ENCODE data around the gene HOTAIR.
A peak's percentile ranks its signal among the peaks of the same experiment; 100 is the strongest.

HOTAIR gene

DNA sequence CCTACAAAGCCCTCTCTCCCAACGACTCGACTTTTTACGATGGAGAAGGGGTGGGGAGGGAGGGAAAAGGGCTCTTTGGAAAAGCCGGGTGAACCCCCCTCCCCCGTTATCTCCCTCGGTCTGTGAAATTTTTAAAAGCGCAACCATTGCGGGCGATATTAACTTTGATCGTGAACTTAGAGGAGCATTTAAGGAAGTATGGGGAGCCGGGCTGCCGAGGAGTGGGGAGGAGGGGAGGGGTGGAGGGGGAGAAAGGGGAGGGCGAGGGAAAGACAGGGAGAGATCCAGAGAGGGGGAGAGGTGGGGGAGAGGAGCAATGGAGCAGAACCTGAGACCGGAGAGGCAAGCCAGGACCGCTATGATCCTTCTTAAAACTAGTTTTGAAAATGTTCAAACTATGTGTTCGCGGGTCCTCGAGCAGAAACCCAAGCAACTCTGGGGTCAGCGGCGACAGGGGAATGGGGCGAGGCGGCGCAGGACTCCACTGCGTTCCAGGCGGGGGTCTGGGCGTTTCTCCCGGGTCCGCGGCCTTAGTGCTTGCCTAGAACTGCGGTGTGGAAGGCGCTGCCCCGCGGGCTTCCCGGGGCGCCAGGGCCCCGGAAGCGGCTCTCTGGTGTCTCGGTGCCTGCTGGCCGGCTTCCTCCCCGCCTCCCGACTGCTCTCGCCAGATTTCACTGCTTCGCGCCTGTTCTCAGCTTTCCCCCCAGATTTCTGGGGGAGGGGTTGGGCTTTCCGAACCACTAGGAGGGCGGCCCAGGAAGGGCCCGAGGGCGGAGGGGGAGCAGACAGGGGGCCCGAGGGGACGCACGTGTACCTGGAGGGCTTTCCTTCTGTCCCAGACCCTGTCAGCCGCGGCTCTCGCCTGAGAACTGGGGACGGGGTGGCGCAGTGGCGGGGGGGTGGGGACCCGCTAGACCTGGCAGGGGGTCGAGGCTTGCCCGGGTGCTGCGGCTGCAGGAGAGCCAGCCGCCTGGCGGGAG is at the start of gene HOTAIR:
Gene HOTAIR, minus strand, starts transcription at position 871 of the 980 bp plus-strand sequence.
- no peak within 1 kb of the TSS for H3K4me3 ChIP-seq (ENCODE audit: low read depth, low read length)

DNA sequence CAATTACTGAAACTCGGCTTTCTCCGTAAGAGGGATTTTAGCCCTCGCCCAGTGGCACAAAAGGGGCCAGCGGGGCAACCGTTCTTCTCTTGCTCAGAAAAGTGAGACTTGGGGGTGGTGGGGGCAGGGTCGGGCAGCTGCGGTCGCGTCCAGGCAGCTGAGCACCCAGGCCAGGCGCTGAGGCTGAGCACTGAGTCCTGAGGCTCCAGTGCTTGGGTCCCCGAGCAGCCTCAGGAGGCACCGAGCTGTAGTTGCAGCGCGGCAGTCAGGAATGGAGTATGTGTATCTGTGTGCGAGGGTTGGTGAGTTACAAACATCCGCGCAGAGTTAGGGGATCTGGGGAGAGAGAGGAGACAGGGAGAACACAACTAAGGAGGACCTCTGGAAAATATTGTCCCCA is 49.4 kb upstream of the HOTAIR start:
- no peak overlapping the region for H3K4me3 ChIP-seq (ENCODE audit: low read depth, low read length)

- no peak overlapping the region for H3K4me3 ChIP-seq (ENCODE audit: low read depth, low read length)
Observed at GRCh38 chr12:54022960-54023884, 48.5 kb upstream of the HOTAIR start.

DNA sequence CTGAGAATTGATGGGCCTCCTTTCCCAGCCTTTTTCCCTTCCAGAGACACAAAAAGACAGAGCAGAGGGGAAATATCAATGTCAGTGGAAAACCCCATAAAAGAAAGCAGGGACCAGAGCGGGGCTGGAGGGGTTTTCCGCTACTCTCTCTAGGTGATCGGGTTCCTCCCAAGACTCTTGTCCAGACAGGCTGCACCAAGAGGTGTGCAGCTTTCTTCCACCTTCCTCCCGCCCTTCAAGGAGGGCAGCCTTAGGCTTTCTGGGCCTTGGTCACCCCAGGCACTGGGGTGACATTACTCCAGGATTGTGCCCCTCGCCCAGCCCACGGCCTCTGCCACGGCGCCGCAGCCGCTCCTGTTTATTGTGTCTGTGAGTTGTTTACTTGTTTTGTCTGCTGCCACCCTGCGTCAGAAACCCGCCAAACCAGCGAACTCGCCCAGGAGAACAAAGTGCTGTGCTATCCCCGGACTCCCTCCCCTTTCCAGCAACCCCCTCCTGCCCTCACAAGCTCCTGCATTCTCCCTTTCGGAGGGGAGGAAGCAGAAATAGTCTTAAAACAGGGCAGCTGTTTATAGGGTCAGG is 46.8 kb upstream of the HOTAIR start:
- no peak overlapping the region for H3K4me3 ChIP-seq (ENCODE audit: low read depth, low read length)

DNA sequence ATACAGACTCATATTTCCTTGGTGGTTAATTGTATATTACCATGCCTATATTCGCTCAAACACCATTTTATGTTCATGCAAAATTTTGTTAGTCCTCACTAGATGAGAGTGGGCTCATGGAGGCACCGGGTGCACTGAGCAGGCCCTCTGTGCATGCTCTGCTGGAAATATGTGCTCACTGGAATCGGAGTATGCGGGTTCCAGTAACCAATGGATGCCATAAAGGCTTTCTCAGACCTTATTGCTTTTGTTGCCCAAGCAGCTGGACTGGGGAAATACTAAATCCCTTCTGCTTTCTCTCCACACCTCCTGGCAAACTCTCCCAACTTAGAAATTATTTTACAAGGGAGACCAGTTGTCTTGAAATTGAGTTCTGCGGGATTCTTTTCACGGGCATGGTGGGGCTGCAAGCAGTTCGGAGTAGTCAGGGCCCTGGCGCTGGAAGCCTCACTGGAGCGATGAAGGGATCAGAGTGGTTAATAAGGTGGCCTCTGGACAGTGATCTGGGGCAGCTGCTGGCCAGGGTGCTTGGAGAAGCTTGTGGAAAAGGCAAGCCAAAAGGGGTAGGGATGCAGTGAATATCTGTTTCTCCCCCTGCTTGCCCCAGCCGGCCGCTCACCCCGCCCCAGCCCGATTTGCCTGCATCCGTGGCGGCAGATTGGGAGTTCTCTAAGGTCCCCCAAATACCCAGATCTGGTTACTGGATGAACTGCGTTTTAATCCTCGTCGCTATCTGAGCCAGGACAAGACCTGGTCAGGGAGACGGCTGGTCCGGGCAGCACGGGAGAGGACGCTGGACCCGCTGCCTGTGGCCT is 46.0 kb upstream of the HOTAIR start:
- no peak overlapping the region for H3K4me3 ChIP-seq (ENCODE audit: low read depth, low read length)

DNA sequence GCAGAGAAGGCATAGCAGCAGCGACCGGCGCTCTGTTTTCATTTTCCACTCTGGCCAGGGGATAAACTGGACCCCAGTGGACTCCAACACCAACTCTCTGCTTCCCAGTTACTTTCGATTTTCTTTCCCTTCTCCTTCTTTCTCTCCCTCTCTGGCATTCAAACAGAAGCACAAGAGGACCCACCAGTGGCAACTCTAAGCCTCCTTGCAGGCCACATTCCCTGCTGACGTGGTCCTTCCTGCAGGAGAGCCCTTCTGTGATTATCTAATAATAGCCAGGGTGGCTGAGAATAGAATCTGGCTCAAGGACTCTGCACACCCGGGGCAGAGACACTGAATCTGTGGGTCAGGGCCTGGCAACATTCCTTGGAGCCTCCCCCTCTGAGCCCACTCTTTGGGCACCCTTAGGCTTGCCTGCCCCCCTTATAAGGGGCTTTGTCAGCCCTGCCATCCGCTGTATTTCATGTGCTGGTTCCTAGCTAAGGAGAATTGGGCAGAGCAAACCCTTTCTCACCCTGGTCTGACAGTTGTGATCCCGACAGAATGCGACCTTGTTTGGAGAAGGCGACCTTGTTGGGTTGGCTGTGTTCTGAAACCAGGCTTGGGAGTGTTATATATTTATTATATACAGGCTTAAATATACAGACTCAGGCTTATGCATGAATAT is 45.3 kb upstream of the HOTAIR start:
- no peak overlapping the region for H3K4me3 ChIP-seq (ENCODE audit: low read depth, low read length)

GRCh38 chr12:54019091-54019811 is 44.5 kb upstream of the HOTAIR start:
- H3K4me3 ChIP-seq (ENCODE audit: low read depth, low read length): no peak overlapping the region

- H3K4me3 ChIP-seq (ENCODE audit: low read depth, low read length): peak overlapping the region; percentile 2
Observed at GRCh38 chr12:54018468-54018984, 43.8 kb upstream of the HOTAIR start.

- H3K4me3 ChIP-seq (ENCODE audit: low read depth, low read length): peak overlapping the region; percentile 2
Observed at GRCh38 chr12:54017878-54018467, 43.2 kb upstream of the HOTAIR start.

DNA sequence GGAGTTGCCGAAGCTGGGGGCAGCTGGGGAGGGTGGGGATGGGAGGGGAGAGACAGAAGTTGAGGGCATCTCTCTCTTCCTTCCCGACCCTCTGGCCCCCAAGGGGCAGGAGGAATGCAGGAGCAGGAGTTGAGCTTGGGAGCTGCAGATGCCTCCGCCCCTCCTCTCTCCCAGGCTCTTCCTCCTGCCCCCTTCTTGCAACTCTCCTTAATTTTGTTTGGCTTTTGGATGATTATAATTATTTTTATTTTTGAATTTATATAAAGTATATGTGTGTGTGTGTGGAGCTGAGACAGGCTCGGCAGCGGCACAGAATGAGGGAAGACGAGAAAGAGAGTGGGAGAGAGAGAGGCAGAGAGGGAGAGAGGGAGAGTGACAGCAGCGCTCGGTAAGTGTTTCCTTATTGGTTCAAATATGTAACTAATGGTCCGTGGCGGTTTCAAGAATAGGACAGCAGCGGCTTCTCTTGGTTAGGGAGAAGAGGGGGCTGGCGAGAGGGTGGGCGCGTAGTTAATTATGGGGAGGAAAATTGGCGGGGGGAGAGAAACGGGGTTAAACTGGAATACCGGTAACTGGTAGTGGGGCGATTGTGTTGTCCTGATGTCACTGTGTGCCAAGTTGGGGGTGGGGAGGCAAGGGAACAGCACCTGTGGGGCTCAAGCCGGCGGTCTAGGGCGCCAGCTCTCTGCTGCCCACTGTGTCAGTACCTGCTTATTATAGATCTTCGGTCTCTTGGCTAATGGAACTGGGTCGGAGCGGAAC is 42.5 kb upstream of the HOTAIR start:
- H3K4me3 ChIP-seq (ENCODE audit: low read depth, low read length): no peak overlapping the region

- H3K4me3 ChIP-seq (ENCODE audit: low read depth, low read length): no peak overlapping the region
Observed at GRCh38 chr12:54016478-54016964, 41.8 kb upstream of the HOTAIR start.

- H3K4me3 ChIP-seq (ENCODE audit: low read depth, low read length): no peak overlapping the region
Observed at GRCh38 chr12:54016051-54016450, 41.3 kb upstream of the HOTAIR start.

DNA sequence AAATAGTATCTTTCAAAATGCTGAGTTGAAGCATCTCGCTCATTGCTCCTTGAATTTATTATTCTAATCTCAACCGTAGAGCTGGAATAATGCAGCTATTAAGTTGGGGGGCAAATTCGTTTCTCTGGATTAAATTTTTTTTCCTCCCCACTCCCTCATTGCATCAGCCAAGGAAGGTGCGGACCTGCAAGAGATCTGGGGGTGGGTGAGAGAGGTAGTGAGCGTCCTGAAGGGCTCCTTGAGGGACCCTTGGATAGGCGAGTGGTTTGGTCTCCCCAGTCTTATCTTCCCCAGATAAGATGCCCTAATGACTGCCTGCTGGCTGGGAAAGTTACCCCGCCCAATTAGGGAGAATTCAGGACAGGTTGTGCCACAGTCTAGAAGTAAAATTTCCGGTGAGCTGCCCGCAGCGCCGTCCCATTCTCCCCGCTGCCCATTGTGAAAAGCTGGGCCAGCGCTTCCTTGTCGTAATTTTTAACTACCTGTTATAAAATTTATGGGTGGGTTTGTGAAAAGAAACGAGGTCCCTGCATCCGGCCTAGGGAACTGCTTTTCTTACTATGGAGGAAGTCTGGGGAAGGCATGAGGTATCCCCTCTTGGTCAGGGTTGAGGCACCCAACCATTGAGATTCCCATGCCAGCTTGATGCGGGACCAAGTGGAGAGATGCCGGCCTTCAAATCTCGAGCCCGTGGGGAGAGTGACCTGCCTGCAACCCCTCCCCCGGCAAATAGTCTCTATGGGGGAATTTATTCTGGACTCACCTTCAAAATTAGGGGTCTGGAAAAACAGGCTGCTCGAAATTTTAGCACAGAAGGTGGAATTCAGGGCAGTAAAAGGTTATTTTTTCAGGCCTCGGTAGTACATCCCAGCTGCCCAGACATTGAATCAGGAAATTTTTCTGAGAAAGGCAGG is 40.5 kb upstream of the HOTAIR start:
- no peak overlapping the region for H3K4me3 ChIP-seq (ENCODE audit: low read depth, low read length)

DNA sequence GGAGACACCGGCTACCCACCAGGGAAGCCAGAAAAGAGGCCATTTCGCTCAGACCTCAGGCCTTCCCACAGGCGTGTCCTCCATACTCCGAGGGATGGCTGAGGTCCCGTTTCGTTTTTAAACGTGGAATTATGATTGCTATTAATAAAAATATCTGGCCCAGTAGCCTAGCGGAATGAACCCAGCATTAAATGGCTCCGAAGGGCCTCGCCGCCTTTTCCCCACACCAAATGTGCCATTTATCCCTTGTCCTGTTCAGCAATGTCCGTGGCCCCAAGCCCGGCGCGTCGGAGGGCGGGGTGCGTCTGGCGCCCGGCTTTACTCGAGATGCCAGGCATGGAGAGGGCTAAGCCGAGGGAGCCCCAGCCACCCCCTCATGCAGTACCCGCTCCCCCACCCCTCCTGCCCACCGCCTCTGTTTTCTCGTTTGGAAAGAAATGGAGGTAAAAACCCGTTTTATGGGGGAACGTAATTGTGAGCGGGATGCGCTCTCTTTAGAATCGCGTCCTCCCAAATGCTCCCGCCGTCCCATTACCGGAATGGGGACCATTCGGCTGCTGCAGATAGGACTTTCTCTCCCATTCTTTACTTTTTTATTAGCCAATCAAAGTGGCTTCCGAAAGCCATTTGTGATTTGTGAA is 39.7 kb upstream of the HOTAIR start:
- no peak overlapping the region for H3K4me3 ChIP-seq (ENCODE audit: low read depth, low read length)

GRCh38 chr12:54012631-54013409 is 38.1 kb upstream of the HOTAIR start:
- H3K4me3 ChIP-seq (ENCODE audit: low read depth, low read length): no peak overlapping the region

All from iPS-11a (cell line).